Uterus (tissue), 4 donors: ENCODE measurements around the gene SPTAN1. TPM values are rescaled to one million over a fixed set of nuclear protein-coding genes. Genes with fewer than 3 reads are reported as not detected.
"Not testable (repeated sequence)": the region's sequence is repeated elsewhere in the genome, so short reads cannot be mapped to it uniquely, and the experiment has no call there.

Experiments used
- DNase-seq, 2 donors: peaks; one replicate each; pipeline ENCODE4 v3.0.0-alpha.2; 2019 to 2020
- H3K27ac ChIP-seq, 2 donors: fragments of 200-600 bp; sonication (generic); 1 replicate in 1 of 2; 2 replicates in 1 of 2; pipeline ENCODE4 v1.5.1; 2016 to 2018
- H3K27me3 ChIP-seq, 2 donors: fragments of 200-600 bp; sonication (generic); one replicate each; pipeline ENCODE4 v1.5.1; 2018 to 2019; ENCODE audit warnings: control low read depth in 1 of 2
- H3K36me3 ChIP-seq, 2 donors: fragments of 200-600 bp; sonication (generic); one replicate each; pipeline ENCODE4 v1.5.1; 2019; ENCODE audit warnings: control low read depth in 1 of 2
- H3K4me1 ChIP-seq, 2 donors: fragments of 200-600 bp; sonication (generic); one replicate each; pipeline ENCODE4 v1.5.1; 2018 to 2019; ENCODE audit warnings: control low read depth in 1 of 2
- H3K4me3 ChIP-seq, 2 donors: fragments of 200-600 bp; sonication (generic); 1 replicate in 1 of 2; 2 replicates in 1 of 2; pipeline ENCODE4 v1.5.1; 2018 to 2019; ENCODE audit warnings: mild to moderate bottlenecking in 1 of 2
- H3K9me3 ChIP-seq, 2 donors: fragments of 200-600 bp; sonication (generic); one replicate each; pipeline ENCODE4 v1.5.1; 2019; ENCODE audit warnings: control low read depth in 1 of 2
- CTCF ChIP-seq, 4 experiments: fragments of 200-600 bp in 2 of 4; fragments of 450-650 bp in 2 of 4; sonication (generic) in 2 of 4; IDR thresholded peaks; one replicate each; pipeline ENCODE4 v1.5.1; 2016 to 2019; ENCODE audit warnings: antibody characterized with exemption in 4 of 4, mild to moderate bottlenecking in 2 of 4, moderate library complexity in 1 of 4
- POLR2A ChIP-seq, 2 donors: fragments of 450-650 bp; IDR thresholded peaks; one replicate each; pipeline ENCODE4 v1.6.1; 2016; ENCODE audit warnings: antibody characterized with exemption in 2 of 2, mild to moderate bottlenecking in 1 of 2, moderate library complexity in 1 of 2
- intact Hi-C: fragments of 100-400 bp; cut with DNase I; formaldehyde crosslinking; loops from one replicate; pipeline ENCODE4 v1.15.1; 2023; ENCODE audit warnings: low total_unique reads
- total RNA-seq, 4 donors: library from RNA; depleted of rRNA in 3 of 4; stranded (reverse); fragments of >200 nt in 3 of 4; gene quantifications; one replicate each; pipeline versions ENCODE4 v1.1.0 to v1.2.4, GENCODE V29; 2014 to 2023
- donor health status: DM: yes; HTN: yes; CAD: no.

The SPTAN1 gene
- total RNA-seq, 4 donors from 2014 or later = 244 to 521 (median 335) TPM

GRCh38 chr9:128648206-128648605, 95.8 kb downstream of the SPTAN1 start:
- H3K4me1 ChIP-seq, H3K27me3 ChIP-seq, H3K9me3 ChIP-seq, H3K4me3 ChIP-seq, DNase-seq, intact Hi-C loops, H3K36me3 ChIP-seq, H3K27ac ChIP-seq: not testable (repeated sequence)
- peak in 2 of 4 experiments; percentile 5 to 19 for TF ChIP-seq CTCF (IDR thresholded peaks at IDR 0.05)

DNA sequence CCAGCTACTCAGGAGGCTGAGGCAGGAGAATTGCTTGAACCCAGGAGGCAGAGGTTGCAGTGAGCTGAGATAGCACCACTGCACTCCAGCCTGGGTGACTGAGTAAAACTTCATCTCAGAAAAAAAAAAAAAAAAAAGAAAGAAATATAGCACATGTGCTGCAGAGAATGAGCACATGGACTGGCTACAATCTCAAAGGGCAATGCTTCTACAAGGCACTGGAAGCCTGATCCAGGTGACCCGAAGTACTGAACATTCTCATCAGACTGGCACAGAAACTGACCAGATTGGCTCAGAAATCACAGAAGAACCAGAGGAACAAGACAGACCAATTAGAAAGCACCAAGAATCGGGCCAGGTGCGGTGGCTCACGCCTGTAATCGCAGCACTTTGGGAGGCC, 99.4 kb downstream of the SPTAN1 start:
- no peaks in the 10 kb centered on the region for H3K36me3 ChIP-seq
- no peak overlapping the region for H3K4me3 ChIP-seq
- peaks cover 0 to 6% of the 10 kb centered on the region in 2 donors for H3K4me1 ChIP-seq
- no peak for DNase-seq
- H3K27me3 ChIP-seq = no peaks in the 10 kb centered on the region
- intact Hi-C loops = no loop called here
- TF ChIP-seq POLR2A (IDR thresholded peaks at IDR 0.05) (no peak), CTCF (IDR thresholded peaks at IDR 0.05) (no peak)
- H3K27ac ChIP-seq = no peak overlapping the region
- H3K9me3 ChIP-seq = no peaks in the 10 kb centered on the region

DNA sequence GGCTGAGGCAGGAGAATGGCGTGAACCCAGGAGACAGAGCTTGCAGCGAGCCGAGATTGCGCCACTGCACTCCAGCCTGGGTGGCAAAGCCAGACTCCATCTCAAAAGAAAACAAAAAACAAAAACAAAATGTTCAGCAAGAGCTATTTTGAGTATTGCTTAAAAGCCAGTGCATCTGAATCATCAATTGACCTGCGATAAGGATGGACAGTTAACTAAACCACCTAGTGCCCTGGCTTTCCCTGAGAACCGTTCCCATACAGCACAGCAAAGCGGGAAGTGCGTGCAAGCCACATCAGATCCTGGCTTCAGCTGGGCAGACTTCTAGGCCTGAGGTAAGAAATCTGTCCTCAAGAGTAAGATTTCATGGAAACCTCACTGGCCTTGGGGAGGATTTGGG, 101.5 kb downstream of the SPTAN1 start:
- DNase-seq = no peak
- TF ChIP-seq CTCF (IDR thresholded peaks at IDR 0.05) (no peak), POLR2A (IDR thresholded peaks at IDR 0.05) (no peak)
- Histone ChIP-seq H3K4me3 (no peak overlapping the region), H3K9me3 (no peaks in the 10 kb centered on the region), H3K27me3 (no peaks in the 10 kb centered on the region), H3K36me3 (no peaks in the 10 kb centered on the region), H3K27ac (no peak overlapping the region), H3K4me1 (peaks cover 0 to 6% of the 10 kb centered on the region in 2 donors)
- intact Hi-C loops = no loop called here

GRCh38 chr9:128654481-128654880, 102.1 kb downstream of the SPTAN1 start:
- intact Hi-C loops = no loop called here
- no peaks in the 10 kb centered on the region for H3K27me3 ChIP-seq

More at GRCh38 chr9:128654481-128654880, 102.1 kb downstream of the SPTAN1 start:
- no peak for DNase-seq
- TF ChIP-seq POLR2A (IDR thresholded peaks at IDR 0.05) (no peak), CTCF (IDR thresholded peaks at IDR 0.05) (no peak)
- no peaks in the 10 kb centered on the region for H3K9me3 ChIP-seq
- no peak overlapping the region for H3K4me3 ChIP-seq
- H3K4me1 ChIP-seq = peaks cover 0 to 6% of the 10 kb centered on the region in 2 donors
- no peaks in the 10 kb centered on the region for H3K36me3 ChIP-seq
- H3K27ac ChIP-seq = no peak overlapping the region
